Stimulated activated naive B cell treated with anti-CD40 and anti-IgM and Interleukin-4, amounts not matched to agents 10 μg/mL and 1 μg/mL and 100 μg/mL, for 72 hours (primary cell): ENCODE data around the gene OLFM3.

Source experiments
- ATAC-seq, 2 donors: fragments of 150-1000 bp; cut with Tn5 transposase; replicated peaks; 2 replicates each; pipeline ENCODE4 v1.10.0; 2021; ENCODE audit warnings: moderate library complexity in 1 of 2
- DNase-seq: peaks from one replicate; pipeline ENCODE4 v3.0.0; 2021
- H3K27ac Mint-ChIP-seq: one replicate; pipeline ENCODE4 v1.8.0; 2022; ENCODE audit warnings: mild to moderate bottlenecking, mixed read lengths
- H3K27me3 Mint-ChIP-seq, 2 donors: one replicate each; pipeline ENCODE4 v1.8.0; 2022; ENCODE audit warnings: mixed read lengths in 2 of 2
- H3K36me3 Mint-ChIP-seq, 2 donors: one replicate each; pipeline ENCODE4 v1.8.0; 2022; ENCODE audit warnings: mixed read lengths in 2 of 2, mild to moderate bottlenecking in 1 of 2
- H3K4me1 Mint-ChIP-seq, 2 donors: one replicate each; pipeline ENCODE4 v1.8.0; 2022; ENCODE audit warnings: mixed read lengths in 2 of 2, mild to moderate bottlenecking in 1 of 2
- H3K4me3 Mint-ChIP-seq, 2 donors: one replicate each; pipeline ENCODE4 v1.8.0; 2022; ENCODE audit warnings: mild to moderate bottlenecking in 2 of 2, mixed read lengths in 2 of 2, moderate library complexity in 1 of 2
- H3K9me3 Mint-ChIP-seq, 2 donors: one replicate each; pipeline ENCODE4 v1.8.0; 2022; ENCODE audit warnings: mixed read lengths in 2 of 2, mild to moderate bottlenecking in 1 of 2

The OLFM3 gene

DNA sequence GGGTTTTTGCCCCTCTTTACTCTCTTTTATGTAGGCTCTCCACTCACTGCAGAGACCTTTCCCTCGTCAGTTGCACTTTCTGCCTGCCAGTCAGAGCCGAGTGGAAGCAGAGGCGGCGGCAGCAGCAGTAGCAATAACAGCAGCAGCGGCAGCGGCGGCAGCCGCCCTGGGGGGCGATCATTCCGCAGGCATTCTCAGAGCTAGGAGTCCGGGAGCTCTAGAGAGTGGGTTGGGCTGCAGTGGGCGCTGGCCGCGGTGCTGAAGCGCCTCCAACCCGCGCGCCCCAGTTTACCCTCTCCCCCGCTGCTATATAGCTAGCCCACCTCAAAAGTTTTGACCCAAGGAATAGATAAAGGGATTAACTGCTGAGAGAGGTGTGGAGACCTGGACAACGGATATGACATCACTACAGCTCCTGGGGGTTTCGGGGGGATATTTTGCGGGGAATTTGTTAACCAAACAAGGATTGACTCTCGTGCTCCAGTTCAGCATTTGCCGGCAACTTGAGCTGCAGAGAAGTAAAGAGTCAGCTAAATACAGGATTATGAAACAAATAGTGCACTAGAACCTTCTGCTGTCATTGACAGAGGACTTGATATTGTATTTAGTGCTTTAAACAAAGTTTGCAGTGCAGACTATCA is at the start of gene OLFM3:
Gene OLFM3 (minus strand): TSS at position 102 of the 641 bp plus-strand sequence.
- Mint-ChIP-seq H3K4me1 (peaks cover 5 to 13% of the 10 kb centered on the region in 2 donors), H3K27ac (no peak within 1 kb of the TSS), H3K4me3 (no peak within 1 kb of the TSS), H3K9me3 (peaks cover 3 to 4% of the 10 kb centered on the region in 2 donors), H3K36me3 (no peaks in the 10 kb centered on the region), H3K27me3 (peaks cover 15 to 16% of the 10 kb centered on the region in 2 donors)
- DNase-seq, result no peak
- ATAC-seq, result no peak

DNA sequence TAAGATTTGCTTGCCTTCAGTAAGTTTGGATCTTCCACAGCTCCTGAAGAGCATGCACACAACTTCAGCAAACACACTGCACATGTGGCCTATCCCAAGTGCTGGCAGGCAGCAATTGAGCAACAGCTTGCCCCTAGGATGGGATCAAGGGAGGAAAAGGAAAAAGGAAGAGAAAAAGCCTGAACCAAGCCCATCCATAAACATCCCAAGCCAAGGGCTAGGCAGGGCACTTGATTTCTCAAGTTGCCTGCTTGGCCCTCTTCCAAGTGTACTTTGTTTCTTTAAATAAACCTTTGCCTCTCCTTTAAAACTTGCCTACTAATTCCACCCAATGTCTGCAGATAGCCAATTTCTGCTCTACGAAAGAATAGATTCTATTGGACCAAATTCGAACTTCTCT is 49.0 kb upstream of the OLFM3 start:
- Mint-ChIP-seq H3K9me3 (no peaks in the 10 kb centered on the region), H3K4me1 (no peaks in the 10 kb centered on the region), H3K36me3 (no peaks in the 10 kb centered on the region), H3K27ac (no peak overlapping the region), H3K27me3 (no peaks in the 10 kb centered on the region), H3K4me3 (no peak overlapping the region)
- no peak for ATAC-seq
- DNase-seq, result no peak

DNA sequence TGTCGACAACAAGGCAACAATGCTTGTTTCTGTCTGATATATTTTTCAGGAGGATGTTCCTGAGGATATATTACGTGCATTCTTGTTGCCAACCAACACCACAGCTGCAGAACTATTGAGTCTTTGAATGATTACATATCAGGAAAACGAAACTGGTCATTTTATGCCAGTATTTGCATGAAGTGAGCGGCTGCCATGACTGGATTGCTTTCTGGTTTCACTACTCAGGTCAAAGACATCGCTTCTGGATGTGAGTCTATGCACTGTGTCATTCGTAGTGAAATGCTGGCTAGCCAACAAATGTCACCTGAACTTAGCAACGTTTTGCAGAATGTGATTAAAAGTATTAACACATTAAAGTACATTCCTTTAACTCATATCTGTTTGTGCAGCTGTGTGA is 35.8 kb upstream of the OLFM3 start:
- no peak for ATAC-seq
- H3K36me3 Mint-ChIP-seq, result no peaks in the 10 kb centered on the region

DNA sequence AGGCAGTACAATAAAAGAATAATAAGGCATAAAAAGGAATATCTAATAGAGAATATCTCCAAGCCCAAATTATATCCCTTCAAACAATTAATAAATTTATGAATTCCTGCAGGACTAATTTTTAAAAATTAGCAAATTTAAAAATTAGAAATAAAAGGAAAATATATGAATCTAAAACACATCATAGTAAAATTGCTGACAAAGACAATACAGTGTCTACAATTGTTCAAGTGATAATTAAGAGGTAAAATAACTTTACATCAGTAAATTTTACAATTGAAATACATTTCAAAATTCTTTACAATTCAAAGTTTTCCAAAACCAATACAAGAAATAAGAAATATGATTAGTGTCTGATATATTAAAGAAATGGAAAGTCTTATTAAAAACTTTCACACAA is 22.8 kb upstream of the OLFM3 start:
- no peak for ATAC-seq
- H3K27ac Mint-ChIP-seq, result no peak overlapping the region
- peaks cover 0 to 7% of the 10 kb centered on the region in 2 donors for H3K9me3 Mint-ChIP-seq
- no peak for DNase-seq
- H3K4me1 Mint-ChIP-seq, result no peaks in the 10 kb centered on the region
- H3K4me3 Mint-ChIP-seq, result no peak overlapping the region
- no peaks in the 10 kb centered on the region for H3K36me3 Mint-ChIP-seq
- H3K27me3 Mint-ChIP-seq, result no peaks in the 10 kb centered on the region

More for the DNA sequence above, 35.8 kb upstream of the OLFM3 start:
- no peaks in the 10 kb centered on the region for H3K27me3 Mint-ChIP-seq
- no peaks in the 10 kb centered on the region for H3K4me1 Mint-ChIP-seq
- no peak overlapping the region for H3K4me3 Mint-ChIP-seq
- H3K9me3 Mint-ChIP-seq, result no peaks in the 10 kb centered on the region
- H3K27ac Mint-ChIP-seq, result no peak overlapping the region
- DNase-seq, result no peak

DNA sequence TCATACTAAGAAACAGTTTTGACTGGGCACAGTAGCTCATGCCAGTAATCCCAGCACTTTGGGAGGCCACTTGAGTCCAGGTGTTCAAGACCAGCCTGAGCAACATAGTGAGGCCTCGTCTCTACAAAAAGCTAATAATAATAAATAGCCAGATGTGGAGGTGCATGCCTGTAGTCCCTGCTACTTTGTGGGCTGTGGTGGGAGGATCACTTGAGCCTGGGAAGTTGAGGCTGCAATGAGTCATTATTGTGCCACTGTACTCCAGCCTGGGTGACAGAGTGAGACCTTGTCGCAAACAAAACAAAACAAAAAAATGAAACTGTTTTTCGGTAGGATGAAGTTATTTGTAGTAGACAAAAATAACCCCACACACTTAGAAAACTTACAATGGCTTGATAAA is 19.0 kb upstream of the OLFM3 start:
- H3K4me3 Mint-ChIP-seq, result no peak overlapping the region
- no peaks in the 10 kb centered on the region for H3K36me3 Mint-ChIP-seq
- H3K4me1 Mint-ChIP-seq, result no peaks in the 10 kb centered on the region
- H3K27me3 Mint-ChIP-seq, result no peaks in the 10 kb centered on the region
- H3K9me3 Mint-ChIP-seq, result peaks cover 5% of the 10 kb centered on the region in 2 donors
- ATAC-seq, result no peak
- H3K27ac Mint-ChIP-seq, result no peak overlapping the region
- DNase-seq, result no peak

DNA sequence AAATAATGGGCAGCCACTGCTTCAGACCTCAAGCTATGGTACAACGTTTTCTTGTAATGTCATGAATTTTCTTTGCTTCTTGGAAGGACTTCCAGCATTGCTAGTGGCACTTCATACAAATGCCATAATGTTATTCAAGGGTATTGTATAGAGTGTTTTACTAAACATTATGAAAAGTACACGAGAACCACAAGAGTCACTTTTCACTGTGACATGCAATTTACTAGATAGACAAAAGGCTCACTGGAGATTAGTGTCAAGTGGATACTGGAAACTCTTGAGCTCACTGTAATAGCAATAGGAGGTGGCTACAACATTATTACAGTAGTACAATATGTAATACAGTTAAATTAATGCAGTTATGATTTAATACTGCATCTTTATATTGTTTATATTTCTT is 5.3 kb upstream of the OLFM3 start:
- H3K36me3 Mint-ChIP-seq, result no peaks in the 10 kb centered on the region
- no peaks in the 10 kb centered on the region for H3K4me1 Mint-ChIP-seq
- DNase-seq (no peak), ATAC-seq (no peak)
- H3K27ac Mint-ChIP-seq, result no peak overlapping the region
- peaks cover 2% of the 10 kb centered on the region in 2 donors for H3K27me3 Mint-ChIP-seq
- no peak overlapping the region for H3K4me3 Mint-ChIP-seq
- H3K9me3 Mint-ChIP-seq, result peaks cover 3 to 4% of the 10 kb centered on the region in 2 donors

DNA sequence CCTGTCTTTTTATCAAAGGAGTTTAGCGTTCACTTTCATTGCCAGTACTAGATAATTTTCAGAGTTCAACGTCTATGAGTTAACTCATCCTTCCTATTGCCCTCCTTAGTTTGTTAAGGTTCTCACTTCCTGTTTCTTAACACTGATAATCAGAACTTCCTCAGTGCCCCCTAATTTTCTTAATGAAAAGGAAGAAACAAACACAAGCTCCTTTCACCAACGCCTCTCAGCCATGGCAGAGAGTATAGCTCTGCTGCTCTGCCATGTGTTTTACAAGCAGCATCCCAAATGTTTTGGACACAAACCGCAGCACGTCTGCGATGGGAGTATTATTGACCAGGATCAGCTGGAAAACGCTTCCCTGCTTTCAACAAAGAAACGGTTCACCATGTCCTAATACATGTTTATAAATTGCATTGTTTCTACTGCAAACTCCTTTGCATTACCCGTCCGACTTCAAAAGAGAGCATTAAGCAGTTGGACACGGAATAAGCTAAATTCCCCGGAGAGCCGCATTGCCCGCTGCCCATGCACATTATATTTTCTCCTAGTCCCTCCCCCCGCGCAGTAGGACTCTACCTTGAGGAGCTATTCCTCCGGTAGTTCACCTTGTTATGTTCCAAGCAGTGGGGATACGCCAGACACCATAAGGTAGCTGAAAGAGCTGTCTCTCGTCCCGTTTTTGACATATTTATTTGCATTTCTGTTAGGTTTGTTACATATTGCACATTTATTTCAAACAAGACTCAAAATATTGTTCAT is 561 bp downstream of the OLFM3 start:
- Mint-ChIP-seq H3K4me3 (no peak overlapping the region), H3K4me1 (peaks cover 5 to 13% of the 10 kb centered on the region in 2 donors), H3K27ac (no peak overlapping the region), H3K9me3 (peaks cover 3 to 4% of the 10 kb centered on the region in 2 donors), H3K27me3 (peaks cover 15 to 16% of the 10 kb centered on the region in 2 donors), H3K36me3 (no peaks in the 10 kb centered on the region)
- DNase-seq (no peak), ATAC-seq (no peak)

DNA sequence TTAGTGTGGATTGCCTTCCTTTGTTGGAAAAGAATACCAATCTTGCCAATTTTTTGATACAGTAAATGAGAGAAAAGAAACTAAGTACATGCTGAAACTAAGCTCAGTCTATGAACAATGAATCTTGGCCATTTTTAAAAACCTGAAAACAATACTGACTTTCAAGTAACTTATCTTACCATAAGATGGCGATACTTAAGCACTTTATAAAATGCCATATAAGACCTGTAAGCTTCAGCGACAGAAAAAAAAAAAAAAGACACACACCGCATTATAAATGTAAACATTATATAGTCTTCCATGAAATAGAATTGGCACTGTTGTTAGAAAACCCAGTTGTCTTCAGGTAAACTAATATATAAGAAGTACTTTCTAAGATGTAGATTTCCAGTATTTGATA is 3.0 kb downstream of the OLFM3 start:
- H3K27me3 Mint-ChIP-seq, result peaks cover 15 to 16% of the 10 kb centered on the region in 2 donors
- H3K36me3 Mint-ChIP-seq, result no peaks in the 10 kb centered on the region
- DNase-seq (no peak), ATAC-seq (no peak)
- peaks cover 5 to 13% of the 10 kb centered on the region in 2 donors for H3K4me1 Mint-ChIP-seq
- H3K9me3 Mint-ChIP-seq, result peaks cover 0 to 4% of the 10 kb centered on the region in 2 donors
- H3K4me3 Mint-ChIP-seq, result no peak overlapping the region
- H3K27ac Mint-ChIP-seq, result no peak overlapping the region

DNA sequence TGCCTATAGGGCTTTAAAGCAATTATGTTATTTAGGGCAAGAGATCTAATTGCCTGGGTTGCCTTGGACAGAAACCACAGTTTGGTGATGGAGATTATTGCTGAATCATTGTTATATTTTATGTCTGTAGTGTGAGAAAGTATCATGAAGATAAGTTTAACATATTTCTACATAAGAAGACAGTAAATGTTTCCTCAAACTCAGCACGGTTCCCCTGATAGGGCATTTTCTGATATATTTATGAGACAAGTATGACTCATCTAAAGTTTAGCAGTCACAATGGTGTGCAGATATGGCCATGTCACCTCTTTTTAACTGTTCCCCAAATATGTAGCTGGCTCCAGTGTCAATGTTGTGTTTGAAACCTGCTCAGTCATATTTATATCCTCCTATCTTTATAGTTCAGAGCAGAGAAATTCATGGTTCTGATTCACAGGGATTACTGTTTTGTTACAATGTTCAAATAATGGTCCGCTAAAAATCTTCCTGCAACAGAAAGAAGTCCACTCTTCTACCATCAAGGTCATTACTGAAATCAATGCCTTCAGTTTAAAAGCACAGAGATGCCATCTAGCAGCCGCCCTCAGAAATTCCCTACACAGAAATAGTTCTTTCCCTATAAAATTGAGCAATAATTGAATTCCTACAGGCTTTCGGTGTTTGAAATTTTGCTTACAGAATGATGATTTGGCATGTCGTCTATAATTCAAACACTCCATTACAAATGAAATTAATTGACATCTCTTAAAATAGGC is 3.7 kb downstream of the OLFM3 start:
- H3K9me3 Mint-ChIP-seq, result peaks cover 0 to 4% of the 10 kb centered on the region in 2 donors
- H3K27ac Mint-ChIP-seq, result no peak overlapping the region
- DNase-seq (no peak), ATAC-seq (no peak)
- peaks cover 15 to 16% of the 10 kb centered on the region in 2 donors for H3K27me3 Mint-ChIP-seq
- peaks cover 5 to 13% of the 10 kb centered on the region in 2 donors for H3K4me1 Mint-ChIP-seq
- no peak overlapping the region for H3K4me3 Mint-ChIP-seq
- H3K36me3 Mint-ChIP-seq, result no peaks in the 10 kb centered on the region

DNA sequence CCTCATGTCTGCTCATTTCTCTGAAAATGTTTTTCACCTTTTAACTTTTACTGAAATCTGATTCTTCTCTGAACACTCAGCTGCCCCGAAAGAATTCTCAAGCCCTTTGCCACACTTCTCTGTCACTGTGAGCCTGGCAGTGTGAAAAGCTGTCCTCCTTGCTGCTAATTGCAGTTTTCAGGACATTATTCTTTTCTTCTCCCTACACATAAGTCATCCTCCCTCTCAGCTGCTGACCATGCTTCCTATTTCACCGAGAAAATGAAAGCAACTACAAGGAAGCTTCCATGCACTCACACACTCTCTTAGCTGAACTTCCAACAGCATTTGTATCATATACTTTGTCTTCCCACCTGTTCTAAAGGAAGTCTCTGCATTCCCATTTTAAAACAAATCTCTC is 15.8 kb downstream of the OLFM3 start:
- H3K27ac Mint-ChIP-seq, result no peak overlapping the region
- no peaks in the 10 kb centered on the region for H3K36me3 Mint-ChIP-seq
- no peaks in the 10 kb centered on the region for H3K27me3 Mint-ChIP-seq
- no peaks in the 10 kb centered on the region for H3K9me3 Mint-ChIP-seq
- no peaks in the 10 kb centered on the region for H3K4me1 Mint-ChIP-seq
- DNase-seq (no peak), ATAC-seq (no peak)
- no peak overlapping the region for H3K4me3 Mint-ChIP-seq

DNA sequence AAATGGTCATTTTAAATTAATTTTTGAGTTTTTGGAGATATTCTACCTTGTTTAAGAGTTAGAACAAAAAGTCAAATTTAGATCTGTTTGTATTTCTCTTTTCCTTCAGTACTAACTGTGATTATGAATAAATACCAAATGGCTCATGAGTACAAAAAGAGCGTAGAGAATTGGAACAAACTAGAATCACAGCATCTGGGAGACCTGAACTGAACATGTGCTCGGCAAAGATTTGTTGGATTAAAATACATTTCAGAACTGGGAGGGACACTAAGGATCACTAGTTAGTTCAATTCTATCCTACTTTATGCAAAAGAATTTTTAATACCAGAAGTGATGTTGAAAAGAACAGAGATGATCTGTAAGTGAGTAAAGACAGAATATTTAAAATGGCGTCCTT is 19.5 kb downstream of the OLFM3 start:
- DNase-seq, result no peak
- no peak for ATAC-seq
- Mint-ChIP-seq H3K27ac (no peak overlapping the region), H3K4me3 (no peak overlapping the region), H3K9me3 (no peaks in the 10 kb centered on the region), H3K27me3 (no peaks in the 10 kb centered on the region), H3K4me1 (no peaks in the 10 kb centered on the region), H3K36me3 (no peaks in the 10 kb centered on the region)

DNA sequence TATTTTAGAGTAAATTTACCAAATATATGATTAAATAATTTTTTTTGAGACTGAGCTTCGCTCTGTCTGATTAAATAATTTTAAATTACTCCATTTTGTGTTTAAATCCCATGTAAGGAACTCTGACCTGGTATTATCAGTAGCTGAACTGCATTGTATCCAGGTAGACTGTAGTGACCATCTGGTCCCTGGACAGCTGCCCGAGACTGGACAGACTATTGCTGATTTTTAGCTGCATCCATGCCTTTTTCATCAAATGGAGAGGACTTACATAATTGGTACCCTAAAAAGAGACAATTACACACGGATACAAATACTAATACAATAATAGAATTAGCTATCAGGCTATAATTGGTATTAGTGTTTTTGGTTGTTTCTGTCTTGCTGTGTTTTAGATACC is 20.6 kb downstream of the OLFM3 start:
- H3K27me3 Mint-ChIP-seq, result peaks cover 0 to under 1% of the 10 kb centered on the region in 2 donors
- H3K36me3 Mint-ChIP-seq, result no peaks in the 10 kb centered on the region
- no peak overlapping the region for H3K27ac Mint-ChIP-seq
- H3K4me3 Mint-ChIP-seq, result no peak overlapping the region
- no peaks in the 10 kb centered on the region for H3K4me1 Mint-ChIP-seq
- no peaks in the 10 kb centered on the region for H3K9me3 Mint-ChIP-seq
- no peak for ATAC-seq
- no peak for DNase-seq

DNA sequence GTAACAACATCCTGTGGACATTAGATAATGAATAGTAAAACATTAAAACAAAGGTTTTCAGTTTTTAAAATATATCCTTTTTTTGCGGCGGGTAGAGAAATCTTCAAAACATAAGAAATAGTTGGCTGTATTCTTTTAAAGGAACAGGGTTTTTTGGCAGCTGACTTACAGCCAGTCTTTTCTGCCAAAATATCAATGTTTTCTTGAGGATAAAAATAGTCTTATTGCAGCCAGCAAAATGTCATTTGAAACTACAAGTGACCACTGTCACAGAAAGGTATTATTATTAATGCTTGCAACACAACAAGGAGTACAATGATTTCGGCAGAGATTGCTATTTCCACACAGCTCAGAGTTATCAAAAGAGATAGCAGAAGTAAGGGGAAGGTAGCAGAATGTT is 21.4 kb downstream of the OLFM3 start:
- ATAC-seq, result no peak
- H3K27me3 Mint-ChIP-seq, result peaks cover 0 to 5% of the 10 kb centered on the region in 2 donors
- no peak overlapping the region for H3K4me3 Mint-ChIP-seq
- DNase-seq, result no peak
- no peaks in the 10 kb centered on the region for H3K9me3 Mint-ChIP-seq
- H3K27ac Mint-ChIP-seq, result no peak overlapping the region
- H3K36me3 Mint-ChIP-seq, result no peaks in the 10 kb centered on the region
- no peaks in the 10 kb centered on the region for H3K4me1 Mint-ChIP-seq

DNA sequence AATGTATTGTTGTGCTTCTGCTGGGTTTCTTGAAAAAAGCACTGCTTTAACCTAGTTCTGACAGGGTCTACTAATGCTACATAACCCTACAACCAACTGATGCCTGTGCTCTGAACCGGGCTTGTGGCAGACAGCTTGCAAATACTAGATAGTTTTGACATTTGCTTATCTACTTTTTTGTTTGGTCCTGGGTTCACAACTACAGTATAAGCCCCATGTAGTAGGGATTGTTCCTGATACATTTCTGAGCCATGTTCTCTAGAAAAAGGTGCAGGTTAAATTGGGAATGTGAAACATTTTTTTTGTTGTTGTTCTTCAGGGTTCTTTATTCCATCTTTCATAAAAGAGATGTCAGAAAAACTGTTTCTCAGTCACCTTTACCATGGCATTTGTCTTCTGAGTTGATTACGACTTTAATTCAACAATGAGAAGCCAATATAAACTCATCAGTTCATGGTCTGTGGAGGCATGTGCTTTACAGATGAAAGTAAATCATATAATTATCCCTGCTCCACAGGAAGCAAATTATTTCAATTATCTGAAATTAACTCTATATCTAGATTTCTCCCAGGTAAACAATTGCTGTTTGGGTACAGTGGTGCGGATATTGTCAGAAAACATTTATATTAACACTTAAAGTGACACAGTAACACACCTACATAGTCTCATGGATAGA is 22.0 kb downstream of the OLFM3 start:
- Mint-ChIP-seq H3K4me3 (no peak overlapping the region), H3K36me3 (no peaks in the 10 kb centered on the region), H3K27me3 (peaks cover 0 to 5% of the 10 kb centered on the region in 2 donors), H3K9me3 (no peaks in the 10 kb centered on the region), H3K4me1 (no peaks in the 10 kb centered on the region), H3K27ac (no peak overlapping the region)
- ATAC-seq, result no peak
- DNase-seq, result no peak
